Activated naive CD4-positive, alpha-beta T cell treated with anti-CD3 and anti-CD28 coated beads, Interleukin-2, amount 50 U/mL, for 72 hours (primary cell): ENCODE data around the gene PDE11A. TPM values are rescaled to one million over a fixed set of nuclear protein-coding genes. Genes with fewer than 3 reads are reported as not detected.

Source experiments
- ATAC-seq, 2 donors: fragments of 150-1000 bp; cut with Tn5 transposase; 2 replicates each; pipeline ENCODE4 v1.10.0; 2021; ENCODE audit warnings: mild to moderate bottlenecking in 2 of 2, moderate library complexity in 2 of 2
- DNase-seq, 2 donors: peaks; one replicate each; pipeline ENCODE4 v3.0.0; 2021 to 2022; ENCODE audit warnings: low spot score in 2 of 2
- H3K27ac Mint-ChIP-seq, 2 donors: one replicate each; pipeline ENCODE4 v1.8.0; 2022; ENCODE audit warnings: mild to moderate bottlenecking in 2 of 2, mixed read lengths in 2 of 2
- H3K36me3 Mint-ChIP-seq, 2 donors: one replicate each; pipeline ENCODE4 v1.8.0; 2022; ENCODE audit warnings: mixed read lengths in 2 of 2
- H3K9me3 Mint-ChIP-seq, 2 donors: one replicate each; pipeline ENCODE4 v1.8.0; 2022; ENCODE audit warnings: mixed read lengths in 2 of 2
- total RNA-seq, 2 donors: library from RNA; stranded (reverse); gene quantifications; one replicate each; pipeline ENCODE4 v1.2.3, GENCODE V29; 2022

Gene PDE11A
- total RNA-seq, 2 donors from 2014 or later: not detected

DNA sequence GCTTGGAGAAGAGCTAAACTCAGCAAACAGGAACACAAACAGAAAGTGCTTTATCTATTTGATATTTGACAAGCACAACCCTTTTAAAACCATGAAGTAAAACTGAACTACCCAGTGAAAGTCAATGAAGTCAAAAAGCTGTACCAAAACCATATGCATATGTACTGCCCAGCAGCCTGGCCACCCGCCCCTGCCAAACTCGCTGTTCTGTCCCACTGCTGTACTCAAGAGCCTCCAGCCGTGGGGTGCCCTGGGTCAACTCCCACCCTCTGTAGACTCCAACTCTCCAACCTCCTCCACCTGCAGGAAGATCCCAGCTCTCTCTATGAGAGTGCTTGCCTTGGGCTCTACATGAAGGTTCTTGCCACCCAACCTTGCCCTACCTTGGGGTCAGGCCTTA, 411.8 kb downstream of the PDE11A start:
- ATAC-seq (no peak), DNase-seq (no peak)
- H3K27ac Mint-ChIP-seq: no peak overlapping the region
- no peaks in the 10 kb centered on the region for H3K36me3 Mint-ChIP-seq
- no peaks in the 10 kb centered on the region for H3K9me3 Mint-ChIP-seq

DNA sequence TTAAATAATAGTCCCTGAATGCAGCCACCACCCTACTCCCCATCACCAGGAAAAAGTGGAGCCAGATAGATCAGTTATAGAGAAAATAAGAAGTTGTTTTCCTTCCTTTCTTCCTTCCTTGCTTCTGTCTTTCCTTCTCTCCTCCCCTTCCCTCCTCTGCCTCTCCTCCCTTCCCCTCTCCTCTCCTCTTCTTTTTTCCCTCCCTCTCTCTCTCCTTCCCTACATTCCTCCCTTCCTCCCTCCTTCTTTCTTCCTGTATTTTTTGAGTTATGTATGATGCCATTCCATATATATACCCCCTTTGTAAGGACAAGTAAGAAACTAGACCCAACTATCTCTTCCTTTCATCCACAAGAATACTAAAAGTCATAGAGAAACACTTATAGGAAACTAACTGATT, 414.3 kb downstream of the PDE11A start:
- no peak for ATAC-seq
- H3K9me3 Mint-ChIP-seq: no peaks in the 10 kb centered on the region
- no peak overlapping the region for H3K27ac Mint-ChIP-seq
- no peak for DNase-seq
- no peaks in the 10 kb centered on the region for H3K36me3 Mint-ChIP-seq

DNA sequence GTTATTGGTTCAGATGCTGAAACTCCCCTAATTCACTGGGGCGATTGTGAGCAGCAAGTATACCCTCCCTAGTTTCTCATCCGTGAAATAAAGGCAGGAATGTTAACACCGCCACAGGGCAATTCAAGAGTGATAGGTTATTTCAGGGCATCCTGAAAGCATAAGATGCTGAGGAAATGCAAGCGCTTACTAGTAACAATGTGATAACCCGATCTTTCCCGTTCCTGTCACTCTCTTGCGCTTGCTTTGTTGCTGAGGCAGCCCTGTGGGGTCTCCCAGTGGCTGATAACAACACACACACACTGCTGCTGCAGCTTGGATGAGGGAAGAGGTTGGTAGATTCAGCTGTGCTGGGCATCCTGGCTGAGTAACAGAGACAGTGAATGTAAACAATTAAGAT, 420.7 kb downstream of the PDE11A start:
- Mint-ChIP-seq H3K9me3 (no peaks in the 10 kb centered on the region), H3K36me3 (no peaks in the 10 kb centered on the region), H3K27ac (no peak overlapping the region)
- ATAC-seq (no peak), DNase-seq (no peak)

DNA sequence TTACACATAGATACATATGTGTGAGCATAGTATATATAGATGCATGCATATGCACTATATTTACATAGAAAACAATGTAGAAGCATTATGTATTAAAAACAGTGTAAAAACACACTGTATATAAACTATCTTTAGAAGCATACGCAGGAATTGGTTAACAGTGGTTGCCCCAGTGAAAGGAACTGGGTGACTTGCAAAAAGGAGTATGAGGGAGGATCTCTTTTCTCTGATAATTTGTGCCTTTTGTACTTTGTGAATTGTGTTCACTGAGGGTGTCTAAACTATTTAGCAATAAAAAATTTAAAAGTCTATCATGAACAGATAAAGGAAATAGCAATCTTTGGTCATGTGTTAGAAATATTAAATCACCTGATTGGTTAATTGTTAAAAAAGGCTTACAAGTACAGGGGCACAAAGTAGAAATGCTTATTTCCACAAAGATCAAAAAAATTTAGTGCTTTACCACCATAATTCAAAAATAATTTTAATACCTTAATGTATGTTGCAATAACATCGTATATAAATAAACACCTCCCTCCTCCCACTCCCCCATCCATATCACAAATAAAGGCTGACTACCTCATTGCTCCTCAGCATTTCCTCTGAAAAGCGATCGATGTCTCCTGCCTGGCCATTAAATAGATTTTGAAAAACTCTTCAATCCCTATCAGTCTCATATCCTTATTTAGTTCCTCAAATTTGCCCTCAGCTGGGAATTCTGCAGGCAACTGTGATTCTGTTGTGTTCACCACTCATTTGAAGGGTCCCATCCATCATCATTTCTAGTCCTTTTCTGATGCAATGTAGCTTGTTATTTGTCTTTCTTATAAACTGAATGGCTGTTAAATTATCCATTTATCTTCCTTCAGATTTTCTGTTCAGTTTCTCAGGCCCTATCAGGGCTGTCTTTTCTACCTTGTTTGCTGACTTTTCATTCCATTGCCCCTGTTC, 422.7 kb downstream of the PDE11A start:
- ATAC-seq: no peak
- Mint-ChIP-seq H3K27ac (no peak overlapping the region), H3K36me3 (no peaks in the 10 kb centered on the region), H3K9me3 (peaks cover 0 to 1% of the 10 kb centered on the region in 2 donors)
- DNase-seq: no peak

DNA sequence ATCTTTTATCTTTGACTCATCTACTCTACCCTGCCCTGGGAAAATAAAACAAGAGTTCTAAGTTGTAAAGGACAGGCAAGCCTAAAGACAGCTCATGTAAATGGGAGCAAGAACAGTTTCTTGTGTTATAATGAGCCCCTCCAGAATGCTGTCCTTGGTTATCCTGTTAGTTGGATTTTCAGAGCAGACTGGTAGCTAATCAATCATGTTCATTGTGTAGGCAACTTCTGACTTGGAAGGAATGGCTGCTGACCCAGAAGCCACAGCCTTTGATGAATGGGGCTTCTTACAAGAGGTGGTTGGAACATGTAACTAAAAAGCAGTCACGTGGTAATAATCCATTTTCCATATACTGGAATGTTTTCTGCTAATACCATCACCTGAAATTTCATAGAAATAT, 425.8 kb downstream of the PDE11A start:
- ATAC-seq (no peak), DNase-seq (no peak)
- H3K36me3 Mint-ChIP-seq: no peaks in the 10 kb centered on the region
- peaks cover 0 to 5% of the 10 kb centered on the region in 2 donors for H3K9me3 Mint-ChIP-seq
- no peak overlapping the region for H3K27ac Mint-ChIP-seq

DNA sequence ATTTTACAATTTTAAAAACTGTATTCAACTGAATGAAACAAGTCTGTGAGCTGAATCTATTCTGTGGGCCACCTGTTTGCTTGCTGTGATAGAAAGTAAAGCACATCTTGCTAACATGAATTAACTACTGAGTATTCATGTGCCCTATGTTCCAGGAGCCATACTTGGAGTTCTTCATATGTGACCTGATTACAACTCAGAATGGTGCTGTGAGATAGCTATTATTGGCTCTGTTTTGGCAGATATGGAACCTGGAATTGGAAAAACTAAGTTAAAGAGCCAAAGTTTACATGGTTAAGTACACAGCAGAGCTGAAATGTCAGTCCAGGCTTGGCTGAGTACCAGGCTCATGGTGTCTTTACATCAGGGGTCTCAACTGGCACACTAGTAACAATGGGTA, 426.3 kb downstream of the PDE11A start:
- Mint-ChIP-seq H3K27ac (no peak overlapping the region), H3K9me3 (peaks cover 0 to 5% of the 10 kb centered on the region in 2 donors), H3K36me3 (no peaks in the 10 kb centered on the region)
- no peak for ATAC-seq
- no peak for DNase-seq

DNA sequence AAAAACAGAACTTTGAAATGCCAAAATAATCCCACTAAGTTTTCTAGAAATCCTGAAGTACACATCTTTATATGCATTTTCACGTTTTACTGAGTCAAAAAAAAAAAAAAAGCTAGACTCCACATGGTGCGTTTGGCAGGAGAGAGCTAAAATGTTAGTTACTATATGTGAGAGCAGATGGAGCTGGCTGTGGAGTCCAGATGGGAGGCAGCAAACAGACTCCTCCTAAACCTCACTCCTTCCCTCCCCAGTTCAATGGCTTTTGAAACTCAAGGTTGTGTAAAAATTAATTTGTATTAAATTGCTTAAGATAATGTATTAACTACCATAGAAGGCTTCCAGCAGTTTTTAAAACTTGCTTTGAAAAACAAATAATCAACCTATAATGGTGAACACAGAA, 431.2 kb downstream of the PDE11A start:
- DNase-seq: no peak
- H3K27ac Mint-ChIP-seq: no peak overlapping the region

DNA sequence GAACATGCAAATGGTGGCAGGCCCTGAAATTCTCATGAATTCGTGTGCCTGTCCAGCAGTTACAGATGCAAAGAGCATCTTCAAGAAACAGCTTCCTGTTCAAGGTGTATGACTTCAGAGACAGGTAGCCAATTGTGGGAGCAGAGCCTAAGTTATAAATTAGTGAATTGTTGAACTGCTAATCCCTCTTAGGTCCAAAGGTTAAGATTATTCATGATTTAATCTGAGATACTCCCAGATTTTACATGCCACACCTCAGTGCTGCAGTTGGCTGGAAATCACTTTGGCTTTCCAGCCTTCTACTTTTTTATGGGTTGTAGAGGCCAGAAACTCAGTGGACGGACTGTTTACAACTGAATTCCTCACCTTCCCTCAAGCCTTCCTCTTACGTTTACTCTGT, 432.2 kb downstream of the PDE11A start:
- peaks cover 0 to 8% of the 10 kb centered on the region in 2 donors for H3K9me3 Mint-ChIP-seq
- DNase-seq (no peak), ATAC-seq (no peak)
- H3K36me3 Mint-ChIP-seq: no peaks in the 10 kb centered on the region
- H3K27ac Mint-ChIP-seq: no peak overlapping the region

More for the DNA sequence above, 431.2 kb downstream of the PDE11A start:
- H3K36me3 Mint-ChIP-seq: no peaks in the 10 kb centered on the region
- peaks cover 0 to 8% of the 10 kb centered on the region in 2 donors for H3K9me3 Mint-ChIP-seq
- ATAC-seq: no peak

DNA sequence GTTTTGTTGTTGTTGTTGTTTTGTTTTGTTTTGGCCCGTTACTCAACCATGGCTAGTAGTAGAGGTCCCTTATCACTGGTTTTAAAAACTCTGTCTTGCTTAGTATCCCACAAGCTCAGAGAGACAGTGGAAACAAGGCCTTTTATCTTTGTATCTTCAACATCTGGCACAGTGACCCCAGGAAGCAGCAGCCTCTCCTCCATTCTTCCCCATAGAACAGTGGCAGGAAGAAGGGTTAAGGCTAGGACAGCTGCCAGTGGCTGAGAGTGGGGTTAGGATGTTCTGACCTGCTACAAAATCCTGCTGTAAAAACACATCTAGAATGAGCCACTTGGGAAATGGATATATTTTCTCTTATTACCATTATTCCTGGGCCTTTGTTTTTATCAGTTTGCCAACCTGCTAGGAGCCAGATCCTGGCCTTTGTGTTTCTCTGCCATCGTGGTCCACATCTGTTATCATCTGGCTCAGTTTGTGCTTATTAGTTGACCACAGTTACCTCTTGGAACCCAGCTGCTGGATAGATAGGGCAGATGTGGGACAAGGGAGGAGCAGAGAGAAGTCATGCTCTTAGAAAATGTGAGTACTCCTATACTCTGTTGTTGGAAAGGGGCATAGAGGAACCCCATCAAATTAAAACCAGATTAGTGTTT, 433.2 kb downstream of the PDE11A start:
- no peak for ATAC-seq
- H3K9me3 Mint-ChIP-seq: peaks cover 0 to 4% of the 10 kb centered on the region in 2 donors

DNA sequence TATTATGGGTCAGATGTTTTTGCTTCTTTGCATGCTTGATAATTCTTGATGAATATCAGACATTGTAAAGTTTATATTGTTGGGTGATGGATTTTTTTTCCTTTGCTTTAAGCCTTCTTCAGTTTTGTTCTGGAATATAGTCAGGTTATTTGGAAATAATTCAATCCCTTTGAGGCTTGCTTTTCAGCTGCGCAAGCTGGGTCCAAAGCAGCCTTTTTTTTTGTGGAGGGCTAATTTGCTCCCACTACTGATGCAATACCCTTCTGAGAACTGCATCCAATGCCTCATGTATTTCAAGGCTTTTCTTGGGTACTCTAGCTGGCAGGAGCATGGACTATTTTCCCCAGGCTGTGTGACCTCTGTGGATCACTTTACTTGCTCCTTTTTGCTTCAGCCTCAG, 434.1 kb downstream of the PDE11A start:
- DNase-seq (no peak), ATAC-seq (no peak)
- Mint-ChIP-seq H3K9me3 (peaks cover 0 to 4% of the 10 kb centered on the region in 2 donors), H3K27ac (no peak overlapping the region), H3K36me3 (no peaks in the 10 kb centered on the region)

More for the DNA sequence above, 433.2 kb downstream of the PDE11A start:
- Mint-ChIP-seq H3K27ac (no peak overlapping the region), H3K36me3 (no peaks in the 10 kb centered on the region)
- DNase-seq: no peak

DNA sequence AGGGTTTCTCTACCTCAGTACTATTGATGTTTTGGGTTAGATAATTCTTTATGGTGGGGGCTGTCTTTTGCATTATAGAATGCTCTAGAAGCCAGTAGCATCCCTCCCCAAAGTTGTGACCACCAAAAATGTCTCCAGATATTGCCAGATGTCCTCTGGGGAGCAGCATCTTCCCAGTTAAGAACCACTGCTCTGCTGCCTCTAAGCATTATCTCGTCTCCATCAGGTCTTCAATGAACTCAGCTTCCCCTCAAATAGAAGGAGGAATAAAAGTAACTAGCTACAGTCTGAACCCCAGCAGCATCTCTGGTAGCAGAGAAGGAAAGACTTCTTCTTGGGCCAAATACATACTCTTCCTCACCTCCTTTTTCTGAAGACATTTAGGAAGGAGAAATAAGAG, 435.9 kb downstream of the PDE11A start:
- Mint-ChIP-seq H3K9me3 (peaks cover 0 to 4% of the 10 kb centered on the region in 2 donors), H3K27ac (no peak overlapping the region), H3K36me3 (no peaks in the 10 kb centered on the region)
- ATAC-seq: no peak
- no peak for DNase-seq

DNA sequence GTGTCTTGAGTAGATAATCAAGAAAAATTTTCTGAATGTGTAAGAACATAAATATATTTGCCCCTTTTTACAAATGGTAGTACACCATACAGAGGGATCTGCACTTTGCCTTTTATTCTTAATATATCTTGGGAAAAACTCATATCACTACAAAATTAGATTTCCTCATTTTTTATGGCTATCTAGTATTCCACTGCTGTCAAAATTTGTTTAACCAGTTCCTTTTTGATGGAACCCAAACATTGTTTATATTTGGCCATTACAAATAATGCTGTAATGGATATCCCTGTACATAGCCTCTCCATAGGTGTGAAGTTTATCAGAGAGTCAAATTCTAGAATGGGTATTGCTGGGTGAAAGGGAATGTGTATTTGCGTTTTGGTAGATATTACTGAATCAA, 436.9 kb downstream of the PDE11A start:
- Mint-ChIP-seq H3K9me3 (peaks cover 0 to under 1% of the 10 kb centered on the region in 2 donors), H3K36me3 (no peaks in the 10 kb centered on the region), H3K27ac (no peak overlapping the region)
- DNase-seq (no peak), ATAC-seq (no peak)

DNA sequence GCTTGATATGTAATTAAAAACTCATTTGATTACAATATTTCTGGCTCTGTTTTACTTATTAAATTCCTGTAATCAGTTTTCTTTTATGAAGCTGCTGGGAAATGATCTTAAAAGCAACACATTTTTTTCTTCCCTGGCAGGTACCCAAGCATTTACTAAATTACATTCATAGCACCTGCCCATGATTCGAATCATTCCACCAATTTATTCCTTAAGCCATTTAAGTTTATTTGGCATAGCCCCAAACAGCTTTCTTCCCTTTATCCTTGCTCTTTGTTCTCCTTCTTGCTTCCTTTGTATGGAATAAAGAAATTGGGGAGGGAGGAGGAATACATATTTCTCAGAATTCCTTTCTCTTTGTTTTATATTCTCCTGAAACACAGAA, 438.7 kb downstream of the PDE11A start:
- H3K27ac Mint-ChIP-seq: no peak overlapping the region
- ATAC-seq: no peak

DNA sequence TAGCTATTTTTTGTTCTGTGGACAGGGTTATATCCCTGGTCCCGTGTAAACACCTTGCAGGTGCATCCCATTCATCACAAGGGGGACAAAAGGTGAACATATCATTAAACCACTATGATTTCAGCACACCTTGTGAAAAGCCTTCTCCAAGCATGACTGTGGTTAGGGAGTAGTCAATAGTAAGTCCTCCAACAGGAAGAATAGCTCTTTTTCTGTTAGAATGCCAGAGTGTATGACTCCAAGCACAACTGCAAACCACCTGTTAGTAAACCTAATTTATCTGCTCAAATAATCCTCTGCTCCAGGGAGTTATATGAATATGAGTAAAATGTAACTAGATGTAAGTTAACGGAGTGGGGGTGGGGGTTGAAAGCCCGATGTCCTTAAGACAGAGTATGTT, 439.5 kb downstream of the PDE11A start:
- no peak for DNase-seq
- no peak overlapping the region for H3K27ac Mint-ChIP-seq
- H3K9me3 Mint-ChIP-seq: no peaks in the 10 kb centered on the region
- H3K36me3 Mint-ChIP-seq: no peaks in the 10 kb centered on the region
- no peak for ATAC-seq

More for the DNA sequence above, 438.7 kb downstream of the PDE11A start:
- DNase-seq: no peak
- no peaks in the 10 kb centered on the region for H3K36me3 Mint-ChIP-seq
- H3K9me3 Mint-ChIP-seq: no peaks in the 10 kb centered on the region

DNA sequence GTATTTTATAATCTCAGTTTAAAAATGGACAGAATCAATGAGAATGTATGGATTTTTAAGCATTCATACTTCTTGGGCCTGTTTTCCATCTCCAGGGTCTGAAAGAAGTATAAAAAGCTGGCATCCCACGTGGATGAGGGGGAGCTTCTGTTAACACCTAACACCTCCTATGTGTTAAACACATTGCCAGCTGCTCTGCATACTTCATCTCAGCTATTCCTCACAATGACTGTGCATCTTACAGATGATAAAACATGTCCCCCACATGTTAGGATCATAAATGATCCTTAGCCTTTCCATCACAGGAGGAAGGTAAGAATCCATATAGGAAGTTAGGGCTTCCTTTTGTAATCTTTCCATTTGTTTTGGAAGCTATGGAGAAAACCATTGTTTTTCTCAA, 440.9 kb downstream of the PDE11A start:
- H3K9me3 Mint-ChIP-seq: no peaks in the 10 kb centered on the region
- H3K27ac Mint-ChIP-seq: no peak overlapping the region
- DNase-seq (no peak), ATAC-seq (no peak)
- no peaks in the 10 kb centered on the region for H3K36me3 Mint-ChIP-seq

DNA sequence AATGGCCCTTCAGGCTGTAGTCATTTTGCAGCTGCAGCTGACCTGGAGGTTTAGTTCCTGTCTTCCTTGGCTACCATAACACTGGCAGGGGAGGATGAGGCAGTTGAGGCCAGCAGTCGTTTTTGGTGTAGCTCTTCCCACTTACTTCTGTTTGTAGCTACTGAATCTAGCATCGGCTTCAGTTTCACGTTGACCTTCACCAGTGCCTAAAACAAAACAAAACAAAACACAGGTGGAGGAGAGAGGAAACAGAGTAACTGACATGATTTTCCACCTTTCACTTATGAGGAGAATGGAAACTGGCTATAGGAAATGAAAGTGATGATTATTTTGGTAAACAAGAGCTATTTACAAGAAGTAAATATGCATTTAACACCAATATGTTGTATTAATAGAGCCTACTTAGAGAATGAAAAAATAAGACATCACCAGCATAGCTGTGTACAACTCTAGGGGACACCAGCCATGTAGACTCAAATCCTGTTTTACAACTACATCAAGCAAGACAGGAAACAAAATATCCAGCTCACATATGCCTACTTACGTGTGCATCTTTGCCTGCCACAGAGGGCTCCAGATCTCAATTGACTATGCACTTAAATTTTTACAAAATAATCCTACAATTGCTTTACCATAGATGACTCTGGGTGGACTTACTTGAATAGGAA, 443.1 kb downstream of the PDE11A start:
- Mint-ChIP-seq H3K9me3 (no peaks in the 10 kb centered on the region), H3K27ac (no peak overlapping the region), H3K36me3 (no peaks in the 10 kb centered on the region)
- ATAC-seq (no peak), DNase-seq (no peak)

DNA sequence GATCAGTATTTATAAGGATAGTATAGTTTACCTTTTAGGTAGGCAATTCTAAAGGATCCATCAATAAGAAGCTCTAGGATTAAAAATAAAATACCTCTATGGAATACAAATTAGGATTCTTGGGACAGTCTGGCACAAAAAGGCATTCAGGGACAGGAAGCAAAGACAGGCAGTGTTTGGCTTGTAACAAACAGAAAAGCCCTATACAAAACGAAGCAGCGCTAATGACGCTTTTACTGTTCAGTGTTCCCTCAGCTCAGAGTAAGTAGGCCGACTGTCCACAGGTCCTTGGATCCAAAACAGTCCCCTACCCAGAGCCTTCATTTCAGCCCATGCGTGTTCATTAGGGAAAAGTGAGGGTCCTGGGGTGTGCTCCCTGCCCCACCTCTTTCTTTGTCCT, 443.7 kb downstream of the PDE11A start:
- H3K27ac Mint-ChIP-seq: no peak overlapping the region
- DNase-seq: no peak
- ATAC-seq: no peak
- no peaks in the 10 kb centered on the region for H3K36me3 Mint-ChIP-seq
- H3K9me3 Mint-ChIP-seq: no peaks in the 10 kb centered on the region
